ENCODE data around the gene ALDH4A1. TPM values are rescaled to one million over a fixed set of nuclear protein-coding genes. Genes with fewer than 3 reads are reported as not detected.

Gene ALDH4A1
- polyA plus RNA-seq = 0.31 and 2.5 TPM in 2 replicates

GRCh38 chr1:18902523-18903290, at the start of gene ALDH4A1:
Gene ALDH4A1, minus strand, starts transcription at chr1:18902555. Its CDS starts 32 bp downstream, at chr1:18902523.

DNA sequence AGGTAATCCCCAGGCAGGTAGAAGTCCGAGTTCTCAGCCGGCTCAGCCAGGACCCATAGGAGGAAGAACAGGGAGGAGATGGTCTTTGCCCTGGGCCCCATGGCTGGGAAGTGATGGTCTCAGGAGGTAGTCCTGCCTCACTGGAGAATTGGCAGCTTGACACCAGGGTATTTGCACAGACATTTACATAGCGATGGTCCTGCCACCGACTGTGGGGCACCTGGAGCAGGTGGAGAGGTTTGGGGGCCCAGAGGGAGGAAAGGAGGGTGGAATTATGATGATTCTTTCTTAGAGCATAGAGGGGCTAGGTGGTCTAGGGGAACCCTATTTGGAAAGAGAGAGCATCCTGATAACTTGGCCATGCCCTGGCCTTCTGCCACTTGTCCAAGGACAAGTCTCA, 42.8 kb downstream of the ALDH4A1 start, which contains the start of gene TAS1R2:
TAS1R2 (minus strand) TSS at position 101 of the 400 bp plus-strand sequence; CDS start at position 101, 0 bp downstream.

Other genes with a start within 250 kb of the ALDH4A1 start
- gene TAS1R2, start 42.9 kb downstream of the ALDH4A1 start, polyA plus RNA-seq = not detected in 2 replicates
- gene IFFO2, start 54.1 kb upstream of the ALDH4A1 start, polyA plus RNA-seq = 0.50 and 0.84 TPM in 2 replicates